GM21447 (cell line): Measurements from ENCODE around the gene FGF18.
"Not testable (repeated sequence)": the region's sequence is repeated elsewhere in the genome, so short reads cannot be mapped to it uniquely, and the experiment has no call there.

Experiments used
- ATAC-seq: cut with Tn5 transposase; IDR thresholded peaks from one replicate; pipeline ENCODE4 v1.9.1; 2021; ENCODE audit not compliant: unreplicated experiment

FGF18 gene

DNA sequence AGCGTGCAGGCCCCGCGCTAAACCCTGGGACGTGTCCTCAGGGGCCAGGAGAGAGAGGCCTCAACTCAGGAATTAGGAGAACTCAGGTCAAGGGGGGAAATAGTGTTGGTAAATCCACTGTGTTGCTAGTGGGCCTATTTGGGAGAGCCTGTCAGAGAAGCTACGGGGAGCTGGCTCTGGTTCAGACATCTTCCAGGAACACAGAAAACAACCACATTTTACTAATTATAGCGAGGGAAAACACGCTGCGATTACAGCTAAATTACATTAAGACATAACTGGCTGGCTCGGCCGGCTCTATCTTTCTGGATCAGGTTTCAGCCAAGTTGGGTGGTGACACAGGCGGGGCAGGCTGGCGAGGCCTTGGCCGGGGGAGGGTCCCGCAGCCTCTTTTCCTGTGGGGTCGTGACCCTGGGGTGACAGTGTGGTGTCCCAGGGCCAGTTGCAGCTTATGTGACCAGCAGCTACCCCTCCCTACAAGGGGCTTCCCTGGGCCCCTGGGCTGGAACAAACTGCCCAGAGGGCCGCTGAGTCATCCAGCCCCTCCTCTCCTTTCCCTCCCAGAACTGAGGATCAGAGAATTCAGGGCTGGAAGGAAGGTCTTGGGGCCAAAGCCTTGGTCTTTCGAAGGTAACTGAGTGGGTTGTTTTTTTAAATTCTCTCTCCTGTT, 75.1 kb downstream of the FGF18 start:
- ATAC-seq, result no peak

- no peak for ATAC-seq
Measured at GRCh38 chr5:171495122-171495700, 75.8 kb downstream of the FGF18 start.

GRCh38 chr5:171496456-171496855, 77.0 kb downstream of the FGF18 start:
- no peak for ATAC-seq

GRCh38 chr5:171497494-171497893, 78.0 kb downstream of the FGF18 start:
- not testable (repeated sequence) for ATAC-seq

GRCh38 chr5:171498166-171498565, 78.7 kb downstream of the FGF18 start:
- no peak for ATAC-seq

GRCh38 chr5:171499611-171500010, 80.2 kb downstream of the FGF18 start:
- no peak for ATAC-seq

- no peak for ATAC-seq
Measured at GRCh38 chr5:171505473-171506043, 86.1 kb downstream of the FGF18 start.

- no peak for ATAC-seq
Measured at GRCh38 chr5:171506951-171507350, 87.5 kb downstream of the FGF18 start.
